Measurements from ENCODE around the gene PLEKHG2.

Gene PLEKHG2

GRCh38 chr19:39434123-39435076 is 21.9 kb downstream of the PLEKHG2 start:
- H3K4me3 ChIP-seq (ENCODE audit: low read length in 2 of 2) = peak overlapping the region; percentile 97
- peak overlapping the region; percentile 77 to 98 for H3K9ac ChIP-seq (ENCODE audit: low read depth in 1 of 2, low read length in 2 of 2)
- no peak overlapping the region for H3K27ac ChIP-seq (ENCODE audit: low read depth in 2 of 2, low read length in 2 of 2)
- H3K36me3 ChIP-seq (ENCODE audit: control insufficient read depth in 2 of 2, insufficient read depth in 2 of 2, low read length in 2 of 2) = peaks cover 22 to 26% of the 10 kb centered on the region in 2 donors
- H3K4me1 ChIP-seq (ENCODE audit: control insufficient read depth in 2 of 2, insufficient read depth in 2 of 2, low read length in 2 of 2) = peaks cover 18 to 24% of the 10 kb centered on the region in 2 donors
- no peaks in the 10 kb centered on the region for H3K27me3 ChIP-seq (ENCODE audit: control insufficient read depth in 2 of 2, insufficient read depth in 2 of 2, low read length in 2 of 2)
- H3K9me3 ChIP-seq (ENCODE audit: control insufficient read depth in 2 of 2, low read length in 2 of 2) = no peaks in the 10 kb centered on the region

GRCh38 chr19:39435499-39436349 is 23.3 kb downstream of the PLEKHG2 start, which contains the start of gene RPS16:
Gene RPS16, minus strand, starts transcription at chr19:39435949. Its CDS starts 54 bp downstream, at chr19:39435895.
- Histone ChIP-seq H3K4me3 (ENCODE audit: low read length in 2 of 2) (peak within 1 kb of the TSS; percentile 97), H3K27me3 (ENCODE audit: control insufficient read depth in 2 of 2, insufficient read depth in 2 of 2, low read length in 2 of 2) (no peaks in the 10 kb centered on the region), H3K4me1 (ENCODE audit: control insufficient read depth in 2 of 2, insufficient read depth in 2 of 2, low read length in 2 of 2) (peaks cover 18 to 24% of the 10 kb centered on the region in 2 donors), H3K36me3 (ENCODE audit: control insufficient read depth in 2 of 2, insufficient read depth in 2 of 2, low read length in 2 of 2) (peaks cover 22 to 26% of the 10 kb centered on the region in 2 donors), H3K9me3 (ENCODE audit: control insufficient read depth in 2 of 2, low read length in 2 of 2) (no peaks in the 10 kb centered on the region), H3K9ac (ENCODE audit: low read depth in 1 of 2, low read length in 2 of 2) (peak within 1 kb of the TSS; percentile 77 to 98), H3K27ac (ENCODE audit: low read depth in 2 of 2, low read length in 2 of 2) (peak within 1 kb of the TSS; percentile 73 to 90)

- no peaks in the 10 kb centered on the region for H3K27me3 ChIP-seq (ENCODE audit: control insufficient read depth in 2 of 2, insufficient read depth in 2 of 2, low read length in 2 of 2)
- no peaks in the 10 kb centered on the region for H3K9me3 ChIP-seq (ENCODE audit: control insufficient read depth in 2 of 2, low read length in 2 of 2)
- peak overlapping the region; percentile 84 to 97 for H3K4me3 ChIP-seq (ENCODE audit: low read length in 2 of 2)
- H3K36me3 ChIP-seq (ENCODE audit: control insufficient read depth in 2 of 2, insufficient read depth in 2 of 2, low read length in 2 of 2) = peaks cover 22 to 23% of the 10 kb centered on the region in 2 donors
- peak overlapping the region; percentile 73 to 80 for H3K9ac ChIP-seq (ENCODE audit: low read depth in 1 of 2, low read length in 2 of 2)
- peak overlapping the region; percentile 73 to 90 for H3K27ac ChIP-seq (ENCODE audit: low read depth in 2 of 2, low read length in 2 of 2)
- peaks cover 14 to 20% of the 10 kb centered on the region in 2 donors for H3K4me1 ChIP-seq (ENCODE audit: control insufficient read depth in 2 of 2, insufficient read depth in 2 of 2, low read length in 2 of 2)
Observed at GRCh38 chr19:39436350-39436716, 23.9 kb downstream of the PLEKHG2 start.

- Histone ChIP-seq H3K9me3 (ENCODE audit: control insufficient read depth in 2 of 2, low read length in 2 of 2) (no peaks in the 10 kb centered on the region), H3K36me3 (ENCODE audit: control insufficient read depth in 2 of 2, insufficient read depth in 2 of 2, low read length in 2 of 2) (peaks cover 10 to 12% of the 10 kb centered on the region in 2 donors), H3K9ac (ENCODE audit: low read depth in 1 of 2, low read length in 2 of 2) (no peak overlapping the region), H3K4me3 (ENCODE audit: low read length in 2 of 2) (no peak overlapping the region), H3K27me3 (ENCODE audit: control insufficient read depth in 2 of 2, insufficient read depth in 2 of 2, low read length in 2 of 2) (no peaks in the 10 kb centered on the region), H3K27ac (ENCODE audit: low read depth in 2 of 2, low read length in 2 of 2) (no peak overlapping the region), H3K4me1 (ENCODE audit: control insufficient read depth in 2 of 2, insufficient read depth in 2 of 2, low read length in 2 of 2) (peaks cover 14 to 20% of the 10 kb centered on the region in 2 donors)
Observed at GRCh38 chr19:39438270-39438934, 25.9 kb downstream of the PLEKHG2 start.

- peaks cover 0 to 2% of the 10 kb centered on the region in 2 donors for H3K36me3 ChIP-seq (ENCODE audit: control insufficient read depth in 2 of 2, insufficient read depth in 2 of 2, low read length in 2 of 2)
- H3K4me3 ChIP-seq (ENCODE audit: low read length in 2 of 2) = peak overlapping the region; percentile 99
- peak overlapping the region; percentile 95 to 100 for H3K9ac ChIP-seq (ENCODE audit: low read depth in 1 of 2, low read length in 2 of 2)
- H3K4me1 ChIP-seq (ENCODE audit: control insufficient read depth in 2 of 2, insufficient read depth in 2 of 2, low read length in 2 of 2) = peaks cover 12 to 29% of the 10 kb centered on the region in 2 donors
- no peaks in the 10 kb centered on the region for H3K9me3 ChIP-seq (ENCODE audit: control insufficient read depth in 2 of 2, low read length in 2 of 2)
- peak overlapping the region; percentile 95 for H3K27ac ChIP-seq (ENCODE audit: low read depth in 2 of 2, low read length in 2 of 2)
- no peaks in the 10 kb centered on the region for H3K27me3 ChIP-seq (ENCODE audit: control insufficient read depth in 2 of 2, insufficient read depth in 2 of 2, low read length in 2 of 2)
Observed at GRCh38 chr19:39444598-39445195, 32.2 kb downstream of the PLEKHG2 start.

- peaks cover 12 to 29% of the 10 kb centered on the region in 2 donors for H3K4me1 ChIP-seq (ENCODE audit: control insufficient read depth in 2 of 2, insufficient read depth in 2 of 2, low read length in 2 of 2)
Observed at GRCh38 chr19:39445196-39446111, 33.0 kb downstream of the PLEKHG2 start, which contains the start of gene SUPT5H. Gene SUPT5H, plus strand, starts transcription at chr19:39445582. Its CDS starts 309 bp downstream, at chr19:39445891.

GRCh38 chr19:39446365-39447084 is 34.1 kb downstream of the PLEKHG2 start:
- Histone ChIP-seq H3K36me3 (ENCODE audit: control insufficient read depth in 2 of 2, insufficient read depth in 2 of 2, low read length in 2 of 2) (peaks cover 0 to 2% of the 10 kb centered on the region in 2 donors), H3K27ac (ENCODE audit: low read depth in 2 of 2, low read length in 2 of 2) (peak overlapping the region in 1 of 2 donors; percentile 95), H3K9me3 (ENCODE audit: control insufficient read depth in 2 of 2, low read length in 2 of 2) (no peaks in the 10 kb centered on the region), H3K27me3 (ENCODE audit: control insufficient read depth in 2 of 2, insufficient read depth in 2 of 2, low read length in 2 of 2) (no peaks in the 10 kb centered on the region), H3K4me1 (ENCODE audit: control insufficient read depth in 2 of 2, insufficient read depth in 2 of 2, low read length in 2 of 2) (peaks cover 12 to 29% of the 10 kb centered on the region in 2 donors), H3K4me3 (ENCODE audit: low read length in 2 of 2) (peak overlapping the region; percentile 99), H3K9ac (ENCODE audit: low read depth in 1 of 2, low read length in 2 of 2) (peak overlapping the region; percentile 95 to 100)

More at GRCh38 chr19:39445196-39446111, 33.0 kb downstream of the PLEKHG2 start, which contains the start of gene SUPT5H:
- Histone ChIP-seq H3K27ac (ENCODE audit: low read depth in 2 of 2, low read length in 2 of 2) (peak within 1 kb of the TSS; percentile 95), H3K4me3 (ENCODE audit: low read length in 2 of 2) (peak within 1 kb of the TSS; percentile 99), H3K36me3 (ENCODE audit: control insufficient read depth in 2 of 2, insufficient read depth in 2 of 2, low read length in 2 of 2) (peaks cover 0 to 2% of the 10 kb centered on the region in 2 donors), H3K9me3 (ENCODE audit: control insufficient read depth in 2 of 2, low read length in 2 of 2) (no peaks in the 10 kb centered on the region), H3K27me3 (ENCODE audit: control insufficient read depth in 2 of 2, insufficient read depth in 2 of 2, low read length in 2 of 2) (no peaks in the 10 kb centered on the region), H3K9ac (ENCODE audit: low read depth in 1 of 2, low read length in 2 of 2) (peak within 1 kb of the TSS; percentile 95 to 100)

GRCh38 chr19:39448271-39448670 is 35.8 kb downstream of the PLEKHG2 start:
- H3K4me1 ChIP-seq (ENCODE audit: control insufficient read depth in 2 of 2, insufficient read depth in 2 of 2, low read length in 2 of 2) = peaks cover 12 to 29% of the 10 kb centered on the region in 2 donors
- no peaks in the 10 kb centered on the region for H3K9me3 ChIP-seq (ENCODE audit: control insufficient read depth in 2 of 2, low read length in 2 of 2)
- no peaks in the 10 kb centered on the region for H3K27me3 ChIP-seq (ENCODE audit: control insufficient read depth in 2 of 2, insufficient read depth in 2 of 2, low read length in 2 of 2)
- no peak overlapping the region for H3K27ac ChIP-seq (ENCODE audit: low read depth in 2 of 2, low read length in 2 of 2)
- no peak overlapping the region for H3K9ac ChIP-seq (ENCODE audit: low read depth in 1 of 2, low read length in 2 of 2)
- peaks cover 7 to 14% of the 10 kb centered on the region in 2 donors for H3K36me3 ChIP-seq (ENCODE audit: control insufficient read depth in 2 of 2, insufficient read depth in 2 of 2, low read length in 2 of 2)
- peak overlapping the region in 1 of 2 donors; percentile 20 for H3K4me3 ChIP-seq (ENCODE audit: low read length in 2 of 2)

Data from mucosa of rectum (tissue), 2 donors.